KMS-11 (cell line): Measurements from ENCODE around the gene CXCR1.

Source experiments
- H2AFZ ChIP-seq: fragments of 200-600 bp; sonication (generic); 2 replicates; pipeline ENCODE4 v1.6.1; 2016; ENCODE audit warnings: antibody characterized with exemption, mixed run types, low read depth
- H3K27ac ChIP-seq: fragments of 200-600 bp; sonication (generic); 2 replicates; pipeline ENCODE4 v1.6.1; 2016; ENCODE audit warnings: mild to moderate bottlenecking, mixed run types
- H3K27me3 ChIP-seq: fragments of 200-600 bp; sonication (generic); 2 replicates; pipeline ENCODE4 v1.6.1; 2017; ENCODE audit warnings: mild to moderate bottlenecking, low read depth, mixed run types, moderate library complexity; ENCODE audit not compliant: insufficient read depth
- H3K36me3 ChIP-seq: fragments of 200-600 bp; sonication (generic); 2 replicates; pipeline ENCODE4 v1.6.1; 2017; ENCODE audit warnings: mild to moderate bottlenecking, mixed run types; ENCODE audit not compliant: insufficient read depth
- H3K4me1 ChIP-seq: fragments of 200-600 bp; sonication (generic); 2 replicates; pipeline ENCODE4 v1.6.1; 2016; ENCODE audit warnings: mild to moderate bottlenecking, low read depth, mixed run types; ENCODE audit not compliant: poor library complexity, severe bottlenecking
- H3K4me2 ChIP-seq: fragments of 200-600 bp; sonication (generic); 2 replicates; pipeline ENCODE4 v1.7.0; 2016; ENCODE audit warnings: mild to moderate bottlenecking, mixed run types
- H3K4me3 ChIP-seq: fragments of 200-600 bp; sonication (generic); IDR thresholded peaks from 2 replicates; pipeline ENCODE4 v1.6.1; 2017; ENCODE audit warnings: low read depth, low read length, mixed read lengths; ENCODE audit not compliant: insufficient read depth
- H3K79me2 ChIP-seq: fragments of 200-600 bp; sonication (generic); 2 replicates; pipeline ENCODE4 v1.6.1; 2016; ENCODE audit warnings: low read depth, mixed run types; ENCODE audit not compliant: insufficient read depth
- H3K9ac ChIP-seq: fragments of 200-600 bp; sonication (generic); 2 replicates; pipeline ENCODE4 v1.6.1; 2016; ENCODE audit warnings: mild to moderate bottlenecking, mixed run types
- H4K20me1 ChIP-seq: fragments of 200-600 bp; sonication (generic); 2 replicates; pipeline ENCODE4 v1.6.1; 2016; ENCODE audit warnings: mild to moderate bottlenecking, mixed run types; ENCODE audit not compliant: insufficient read depth
- CTCF ChIP-seq: fragments of 200-600 bp; sonication (generic); conservative IDR thresholded peaks from 2 replicates; pipeline ENCODE4 v1.6.1; 2017; ENCODE audit warnings: low read depth, mild to moderate bottlenecking, antibody characterized with exemption, low read length, moderate library complexity, mixed read lengths

Gene CXCR1

DNA sequence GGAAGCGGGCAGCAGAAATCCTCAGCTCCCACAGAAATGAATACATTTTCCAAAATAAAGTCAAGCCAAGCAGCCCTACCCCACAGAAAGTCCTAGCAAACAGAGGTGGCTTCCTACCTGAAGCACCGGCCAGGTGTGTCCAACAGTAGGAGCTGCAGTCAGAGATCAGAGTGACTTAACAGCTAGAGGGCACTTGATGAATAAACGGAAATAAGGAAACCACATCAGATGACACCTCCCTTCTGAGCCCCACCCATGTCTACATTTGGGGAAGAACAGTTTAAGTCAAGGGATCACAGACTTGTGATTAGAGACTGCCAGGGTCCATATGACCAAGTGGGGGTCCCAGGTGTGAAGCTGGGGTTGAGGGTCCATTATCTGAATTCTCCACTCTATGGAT lies at the start of gene CXCR1:
TSS of gene CXCR1 (minus strand) at position 172 of the 400 bp plus-strand sequence. CDS start 1,751 bp downstream, outside the sequence.
- H3K79me2 ChIP-seq: no peaks in the 10 kb centered on the region
- H3K27ac ChIP-seq: no peak within 1 kb of the TSS
- H3K36me3 ChIP-seq: no peaks in the 10 kb centered on the region
- no peaks in the 10 kb centered on the region for H3K27me3 ChIP-seq
- no peak within 1 kb of the TSS for H2AFZ ChIP-seq
- H3K4me3 ChIP-seq: no peak within 1 kb of the TSS
- H3K4me1 ChIP-seq: no peaks in the 10 kb centered on the region
- no peaks in the 10 kb centered on the region for H4K20me1 ChIP-seq
- no peak within 1 kb of the TSS for H3K4me2 ChIP-seq
- TF ChIP-seq CTCF: no peak
- no peak within 1 kb of the TSS for H3K9ac ChIP-seq

GRCh38 chr2:218216336-218216673 lies 49.5 kb upstream of the CXCR1 start:
- Histone ChIP-seq H3K79me2 (peaks cover 42% of the 10 kb centered on the region), H3K4me2 (peak overlapping the region; percentile 37), H3K27me3 (no peaks in the 10 kb centered on the region), H3K9ac (peak overlapping the region; percentile 60; the same call in 1 of the 2 replicates), H2AFZ (peak overlapping the region; percentile 83), H4K20me1 (0 out of 2 replicates have a peak, but pooled peaks cover 4% of the 10 kb centered on the region), H3K27ac (peak overlapping the region; percentile 44), H3K4me3 (peak overlapping the region; percentile 76), H3K4me1 (peaks cover 37% of the 10 kb centered on the region), H3K36me3 (no peaks in the 10 kb centered on the region)
- TF ChIP-seq CTCF: no peak

DNA sequence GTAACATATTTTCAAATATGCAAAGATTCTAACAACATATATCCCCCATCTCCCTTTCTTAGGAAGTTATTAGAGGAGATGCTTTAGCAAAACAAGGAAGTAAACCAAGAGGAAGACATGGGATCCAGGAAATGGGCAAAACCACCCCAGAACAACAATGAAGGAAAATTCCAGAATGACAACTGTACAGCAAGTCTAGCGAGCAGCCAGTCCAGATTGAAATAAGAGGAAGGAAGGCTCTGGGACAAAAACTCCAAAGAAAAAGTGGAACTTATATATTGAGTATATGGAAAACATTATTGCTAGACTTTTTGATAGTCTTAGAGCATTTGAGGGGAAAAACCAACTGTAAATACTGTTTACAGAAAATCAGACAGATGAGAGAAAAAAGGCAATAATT lies 47.4 kb upstream of the CXCR1 start:
- Histone ChIP-seq H2AFZ (no peak overlapping the region), H3K9ac (no peak overlapping the region), H3K36me3 (no peaks in the 10 kb centered on the region), H3K27me3 (no peaks in the 10 kb centered on the region), H3K27ac (no peak overlapping the region), H4K20me1 (0 out of 2 replicates have a peak, but pooled peaks cover 4% of the 10 kb centered on the region), H3K4me3 (no peak overlapping the region), H3K4me1 (peaks cover 15% of the 10 kb centered on the region), H3K4me2 (no peak overlapping the region), H3K79me2 (peaks cover 20% of the 10 kb centered on the region)
- no peak for TF ChIP-seq CTCF

DNA sequence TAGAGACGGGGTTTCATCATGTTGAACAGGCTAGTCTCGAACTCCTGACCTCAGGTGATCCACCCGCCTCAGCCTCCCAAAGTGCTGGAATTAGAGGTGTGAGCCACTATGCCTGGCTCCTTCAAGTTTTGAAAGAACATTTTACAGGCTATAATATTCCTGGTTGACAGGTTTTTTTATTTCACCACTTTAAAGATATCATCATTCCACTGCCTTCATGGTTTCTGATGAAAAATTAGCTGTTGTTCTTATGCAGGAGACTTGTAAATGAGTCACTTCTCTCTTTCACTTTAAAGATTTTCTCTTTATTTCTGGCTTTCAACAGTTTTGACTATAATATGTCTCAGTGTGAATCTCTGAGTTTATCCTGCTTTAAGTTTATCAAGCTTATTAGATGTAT lies 42.3 kb upstream of the CXCR1 start:
- H3K79me2 ChIP-seq: no peaks in the 10 kb centered on the region
- no peaks in the 10 kb centered on the region for H3K36me3 ChIP-seq
- no peak overlapping the region for H2AFZ ChIP-seq
- H3K4me2 ChIP-seq: no peak overlapping the region
- TF ChIP-seq CTCF: no peak
- no peak overlapping the region for H3K4me3 ChIP-seq
- no peaks in the 10 kb centered on the region for H3K27me3 ChIP-seq
- H4K20me1 ChIP-seq: no peaks in the 10 kb centered on the region
- no peaks in the 10 kb centered on the region for H3K4me1 ChIP-seq
- no peak overlapping the region for H3K9ac ChIP-seq
- no peak overlapping the region for H3K27ac ChIP-seq
